Measurements from ENCODE around the gene MAP2K4. TPM values are rescaled to one million over a fixed set of nuclear protein-coding genes. Genes with fewer than 3 reads are reported as not detected.
"Not testable (repeated sequence)": the region's sequence is repeated elsewhere in the genome, so short reads cannot be mapped to it uniquely, and the experiment has no call there.

Gene MAP2K4
- total RNA-seq, 1 experiment from 2014 or later: 24.4 TPM

DNA sequence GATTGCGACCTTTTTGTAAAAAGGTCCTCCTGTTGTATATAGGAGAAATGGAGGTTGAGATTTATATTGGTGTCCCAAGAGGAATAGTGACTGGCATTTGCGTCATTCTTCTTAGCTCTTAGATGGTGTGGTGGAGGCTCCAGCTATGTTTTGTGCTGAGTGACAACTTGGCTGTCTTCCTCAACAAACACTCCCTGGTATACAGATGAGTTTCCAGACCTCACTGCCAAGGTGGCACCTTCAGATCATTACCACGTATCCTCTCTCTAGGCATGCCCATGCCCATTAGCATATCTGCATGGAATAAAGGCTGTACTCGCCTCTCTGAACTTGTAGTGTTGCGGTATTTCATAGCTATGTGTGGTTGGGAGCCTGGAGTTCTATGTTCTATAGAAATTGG, 120.0 kb downstream of the MAP2K4 start (continued):
- TF ChIP-seq ZNF138 (CRISPR knock-in tag; conservative IDR thresholded peaks at IDR 0.05) (no peak), ETV6 (CRISPR knock-in tag; IDR thresholded peaks at IDR 0.05) (no peak), OVOL2 (CRISPR knock-in tag; IDR thresholded peaks at IDR 0.05; ENCODE audit: borderline replicate concordance) (no peak), FOXK1 (CRISPR knock-in tag; IDR thresholded peaks at IDR 0.05) (no peak)

- POLR2A ChIA-PET; H3K4me3 Mint-ChIP-seq; DNase-seq (ENCODE audit: low spot score); ATAC-seq; H3K27ac Mint-ChIP-seq; H3K4me1 Mint-ChIP-seq; H3K27me3 Mint-ChIP-seq (ENCODE audit: low read depth); CTCF ChIA-PET: not testable (repeated sequence)
- Mint-ChIP-seq H3K36me3 (peaks cover 29% of the 10 kb centered on the region), H3K9me3 (peaks cover 70% of the 10 kb centered on the region)
Measured at GRCh38 chr17:12162187-12162586, 141.5 kb downstream of the MAP2K4 start.

DNA sequence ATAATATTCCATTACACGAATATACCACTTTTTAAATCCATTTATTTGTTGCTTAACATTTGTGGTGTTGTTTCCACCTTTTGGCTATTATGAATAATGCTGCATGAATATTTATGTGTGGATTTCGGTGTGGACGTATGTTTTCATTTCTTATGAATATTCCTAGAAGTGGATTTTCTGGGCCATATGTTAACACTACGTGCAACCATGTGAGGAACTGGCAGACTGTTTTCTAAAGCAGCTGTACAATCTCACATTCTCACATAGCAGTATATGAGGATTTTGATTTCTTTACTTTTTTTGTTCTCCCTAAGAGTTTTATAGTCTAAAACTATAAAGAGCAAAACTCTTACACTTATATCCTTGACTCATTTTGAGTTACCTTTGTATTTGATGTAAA, 143.4 kb downstream of the MAP2K4 start:
- ChIA-PET POLR2A (no interaction called here), CTCF (no interaction called here)
- DNase-seq (ENCODE audit: low spot score): no peak
- Mint-ChIP-seq H3K36me3 (peaks cover 34% of the 10 kb centered on the region), H3K9me3 (peaks cover 58% of the 10 kb centered on the region), H3K4me3 (no peak overlapping the region), H3K4me1 (peaks cover 9% of the 10 kb centered on the region; the same call in 1 of the 2 replicates), H3K27ac (no peak overlapping the region), H3K27me3 (ENCODE audit: low read depth) (peaks cover 5% of the 10 kb centered on the region)
- ATAC-seq: no peak
- TF ChIP-seq, protein P1, sequence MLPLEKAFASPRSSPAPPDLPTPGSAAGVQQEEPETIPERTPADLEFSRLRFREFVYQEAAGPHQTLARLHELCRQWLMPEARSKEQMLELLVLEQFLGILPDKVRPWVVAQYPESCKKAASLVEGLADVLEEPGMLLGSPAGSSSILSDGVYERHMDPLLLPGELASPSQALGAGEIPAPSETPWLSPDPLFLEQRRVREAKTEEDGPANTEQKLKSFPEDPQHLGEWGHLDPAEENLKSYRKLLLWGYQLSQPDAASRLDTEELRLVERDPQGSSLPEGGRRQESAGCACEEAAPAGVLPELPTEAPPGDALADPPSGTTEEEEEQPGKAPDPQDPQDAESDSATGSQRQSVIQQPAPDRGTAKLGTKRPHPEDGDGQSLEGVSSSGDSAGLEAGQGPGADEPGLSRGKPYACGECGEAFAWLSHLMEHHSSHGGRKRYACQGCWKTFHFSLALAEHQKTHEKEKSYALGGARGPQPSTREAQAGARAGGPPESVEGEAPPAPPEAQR (CRISPR knock-in tag; IDR thresholded peaks at IDR 0.05): no peak
- no peak for TF ChIP-seq ZNF232 (CRISPR knock-in tag; IDR thresholded peaks at IDR 0.05)
- no peak for TF ChIP-seq SOX15 (CRISPR knock-in tag; IDR thresholded peaks at IDR 0.05)
- no peak for TF ChIP-seq SMAD4 (CRISPR knock-in tag; IDR thresholded peaks at IDR 0.05)
- no peak for TF ChIP-seq NFATC4 (CRISPR knock-in tag; IDR thresholded peaks at IDR 0.05)
- no peak for TF ChIP-seq ZNF416 (CRISPR knock-in tag; IDR thresholded peaks at IDR 0.05)

DNA sequence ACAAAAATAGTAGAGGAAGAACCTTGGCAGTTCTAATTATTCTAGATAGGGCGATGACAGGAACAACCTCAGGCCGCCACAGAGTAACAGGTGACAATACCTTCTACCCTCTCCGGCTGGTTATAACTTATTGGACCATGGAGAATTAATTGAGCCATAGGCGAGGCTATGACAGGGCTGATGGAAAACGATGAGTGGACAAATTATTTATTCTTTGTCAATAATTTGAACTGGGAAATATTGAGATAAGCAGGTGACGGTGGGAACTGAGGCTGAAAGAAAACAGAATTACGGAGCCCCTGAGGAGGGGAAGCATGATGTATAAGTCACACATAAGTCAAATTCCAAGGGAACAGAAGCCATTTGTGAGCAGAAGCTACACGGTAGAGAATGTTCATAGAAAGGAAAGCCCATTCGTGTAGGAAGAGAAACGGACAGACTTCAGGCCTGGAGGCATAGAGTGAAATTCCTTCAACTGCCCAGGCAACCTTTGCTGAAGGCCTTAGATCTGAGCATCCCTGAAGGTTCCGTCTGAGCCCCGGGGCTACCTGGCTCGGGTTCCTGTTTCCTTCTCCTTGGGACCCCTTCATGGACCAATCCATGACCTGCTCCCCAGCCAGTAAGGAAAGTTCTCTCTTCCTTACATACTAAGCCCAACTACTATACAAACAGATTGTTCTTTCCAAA, 158.1 kb downstream of the MAP2K4 start:
- no peaks in the 10 kb centered on the region for H3K27me3 Mint-ChIP-seq (ENCODE audit: low read depth)
- no peaks in the 10 kb centered on the region for H3K9me3 Mint-ChIP-seq
- ChIA-PET POLR2A (no interaction called here), CTCF (no interaction called here)
- ATAC-seq: no peak
- DNase-seq (ENCODE audit: low spot score): no peak
- no peaks in the 10 kb centered on the region for H3K36me3 Mint-ChIP-seq
- H3K4me1 Mint-ChIP-seq: no peaks in the 10 kb centered on the region
- no peak overlapping the region for H3K27ac Mint-ChIP-seq
- H3K4me3 Mint-ChIP-seq: no peak overlapping the region
- TF ChIP-seq ZNF317 (CRISPR knock-in tag; IDR thresholded peaks at IDR 0.05; ENCODE audit: borderline replicate concordance, low read depth): no peak
- TF ChIP-seq ATF1 (CRISPR knock-in tag; IDR thresholded peaks at IDR 0.05): no peak
- no peak for TF ChIP-seq ZBTB21 (CRISPR knock-in tag; IDR thresholded peaks at IDR 0.05; ENCODE audit: borderline replicate concordance)
- TF ChIP-seq NR1H2 (CRISPR knock-in tag; IDR thresholded peaks at IDR 0.05): no peak
- TF ChIP-seq AFF4 (CRISPR knock-in tag; IDR thresholded peaks at IDR 0.05; ENCODE audit: borderline replicate concordance): no peak
- no peak for TF ChIP-seq ZNF423 (CRISPR knock-in tag; IDR thresholded peaks at IDR 0.05)
- TF ChIP-seq IRF2 (CRISPR knock-in tag; IDR thresholded peaks at IDR 0.05; ENCODE audit: borderline replicate concordance, low read depth): no peak
- no peak for TF ChIP-seq E2F4 (CRISPR knock-in tag; IDR thresholded peaks at IDR 0.05; ENCODE audit: borderline replicate concordance, low read depth)
- TF ChIP-seq, protein P2, sequence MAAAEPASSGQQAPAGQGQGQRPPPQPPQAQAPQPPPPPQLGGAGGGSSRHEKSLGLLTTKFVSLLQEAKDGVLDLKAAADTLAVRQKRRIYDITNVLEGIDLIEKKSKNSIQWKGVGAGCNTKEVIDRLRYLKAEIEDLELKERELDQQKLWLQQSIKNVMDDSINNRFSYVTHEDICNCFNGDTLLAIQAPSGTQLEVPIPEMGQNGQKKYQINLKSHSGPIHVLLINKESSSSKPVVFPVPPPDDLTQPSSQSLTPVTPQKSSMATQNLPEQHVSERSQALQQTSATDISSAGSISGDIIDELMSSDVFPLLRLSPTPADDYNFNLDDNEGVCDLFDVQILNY (CRISPR knock-in tag; IDR thresholded peaks at IDR 0.05): no peak
- TF ChIP-seq, protein P3, sequence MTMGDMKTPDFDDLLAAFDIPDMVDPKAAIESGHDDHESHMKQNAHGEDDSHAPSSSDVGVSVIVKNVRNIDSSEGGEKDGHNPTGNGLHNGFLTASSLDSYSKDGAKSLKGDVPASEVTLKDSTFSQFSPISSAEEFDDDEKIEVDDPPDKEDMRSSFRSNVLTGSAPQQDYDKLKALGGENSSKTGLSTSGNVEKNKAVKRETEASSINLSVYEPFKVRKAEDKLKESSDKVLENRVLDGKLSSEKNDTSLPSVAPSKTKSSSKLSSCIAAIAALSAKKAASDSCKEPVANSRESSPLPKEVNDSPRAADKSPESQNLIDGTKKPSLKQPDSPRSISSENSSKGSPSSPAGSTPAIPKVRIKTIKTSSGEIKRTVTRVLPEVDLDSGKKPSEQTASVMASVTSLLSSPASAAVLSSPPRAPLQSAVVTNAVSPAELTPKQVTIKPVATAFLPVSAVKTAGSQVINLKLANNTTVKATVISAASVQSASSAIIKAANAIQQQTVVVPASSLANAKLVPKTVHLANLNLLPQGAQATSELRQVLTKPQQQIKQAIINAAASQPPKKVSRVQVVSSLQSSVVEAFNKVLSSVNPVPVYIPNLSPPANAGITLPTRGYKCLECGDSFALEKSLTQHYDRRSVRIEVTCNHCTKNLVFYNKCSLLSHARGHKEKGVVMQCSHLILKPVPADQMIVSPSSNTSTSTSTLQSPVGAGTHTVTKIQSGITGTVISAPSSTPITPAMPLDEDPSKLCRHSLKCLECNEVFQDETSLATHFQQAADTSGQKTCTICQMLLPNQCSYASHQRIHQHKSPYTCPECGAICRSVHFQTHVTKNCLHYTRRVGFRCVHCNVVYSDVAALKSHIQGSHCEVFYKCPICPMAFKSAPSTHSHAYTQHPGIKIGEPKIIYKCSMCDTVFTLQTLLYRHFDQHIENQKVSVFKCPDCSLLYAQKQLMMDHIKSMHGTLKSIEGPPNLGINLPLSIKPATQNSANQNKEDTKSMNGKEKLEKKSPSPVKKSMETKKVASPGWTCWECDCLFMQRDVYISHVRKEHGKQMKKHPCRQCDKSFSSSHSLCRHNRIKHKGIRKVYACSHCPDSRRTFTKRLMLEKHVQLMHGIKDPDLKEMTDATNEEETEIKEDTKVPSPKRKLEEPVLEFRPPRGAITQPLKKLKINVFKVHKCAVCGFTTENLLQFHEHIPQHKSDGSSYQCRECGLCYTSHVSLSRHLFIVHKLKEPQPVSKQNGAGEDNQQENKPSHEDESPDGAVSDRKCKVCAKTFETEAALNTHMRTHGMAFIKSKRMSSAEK (CRISPR knock-in tag; IDR thresholded peaks at IDR 0.05; ENCODE audit: borderline replicate concordance): no peak
